Adrenal gland (tissue), 12 donors: Measurements from ENCODE around the gene TMEM117. TPM values are rescaled to one million over a fixed set of nuclear protein-coding genes. Genes with fewer than 3 reads are reported as not detected.

Experiments
- DNase-seq, 7 donors: peaks; one replicate each; pipeline ENCODE4 v3.0.0-alpha.2; 2019 to 2020
- H3K27ac ChIP-seq, 5 donors: fragments of 200-600 bp; sonication (generic) in 4 of 5; 1 replicate in 3 of 5; 2 replicates in 2 of 5; pipeline versions ENCODE4 v1.5.1 to v1.8.0; 2016 to 2020; ENCODE audit warnings: mild to moderate bottlenecking in 1 of 5
- H3K27me3 ChIP-seq: fragments of 200-600 bp; 2 replicates; pipeline ENCODE4 v1.8.0; 2021
- H3K36me3 ChIP-seq, 2 donors: fragments of 200-600 bp; replicated peaks in 1 of 2; 1 replicate in 1 of 2; 2 replicates in 1 of 2; pipeline versions ENCODE4 v1.5.1 to v1.8.0; 2018 to 2022
- H3K4me1 ChIP-seq, 2 donors: fragments of 200-600 bp; replicated peaks in 1 of 2; 1 replicate in 1 of 2; 2 replicates in 1 of 2; pipeline versions ENCODE4 v1.5.1 to v1.8.0; 2018 to 2021
- H3K4me3 ChIP-seq, 4 donors: fragments of 200-600 bp; sonication (generic) in 3 of 4; one replicate each; pipeline ENCODE4 v1.5.1; 2016 to 2018
- H3K9me3 ChIP-seq, 3 donors: fragments of 200-600 bp; sonication (generic) in 1 of 3; replicated peaks in 1 of 3; 1 replicate in 2 of 3; 2 replicates in 1 of 3; pipeline versions ENCODE4 v1.5.1 to v1.8.0; 2016 to 2021
- CTCF ChIP-seq, 6 experiments: fragments of 450-650 bp in 4 of 6; fragments of 200-600 bp in 2 of 6; sonication (generic) in 1 of 6; IDR thresholded peaks; 1 replicate in 5 of 6; 2 replicates in 1 of 6; pipeline versions ENCODE4 v1.5.1 to v1.8.0; 2016 to 2021; ENCODE audit warnings: antibody characterized with exemption in 6 of 6, mild to moderate bottlenecking in 2 of 6, moderate library complexity in 1 of 6
- POLR2A ChIP-seq, 2 donors: fragments of 450-650 bp; IDR thresholded peaks; one replicate each; pipeline ENCODE4 v1.6.1; 2017; ENCODE audit warnings: antibody characterized with exemption in 2 of 2, mild to moderate bottlenecking in 2 of 2, moderate library complexity in 1 of 2
- WGBS, 4 donors: extraction: QIAGEN DNeasy Blood & Tissue Kit in 2 of 4; methylation state at CpG; one replicate each; pipeline versions ENCODE4 v1.1.5 to v1.1.7; 2013 to 2017; 5-methylcytosine and 5-hydroxymethylcytosine counted together
- intact Hi-C, 2 donors: fragments of 100-400 bp; cut with DNase I; formaldehyde crosslinking; loops; one replicate each; pipeline versions ENCODE4 v1.14.1 to v1.15.0; 2022 to 2023
- polyA plus RNA-seq, 3 donors: library from polyadenylated mRNA; stranded (reverse); fragments of 200-250 nt in 2 of 3; fragments of 350-450 nt in 1 of 3; fragmentation: Illumina TruSeq in 1 of 3; extraction: RNeasy Lipid Tissue Mini Kit (QIAGEN cat#74804) in 1 of 3; gene quantifications; one replicate each; pipeline ENCODE4 v1.2.3, GENCODE V29; 2013 to 2014
- total RNA-seq, 9 donors: library from RNA; depleted of rRNA in 4 of 9; stranded (reverse); fragments of >200 nt in 4 of 9; fragments of 120-200 nt in 1 of 9; fragmentation: NEBNext Ultra II Directional in 1 of 9; extraction: Animal tissue kit (Norgen Biotek cat#: 25700) in 1 of 9; gene quantifications; one replicate each; pipeline versions ENCODE4 v1.1.0 to v1.2.4, GENCODE V29; 2013 to 2023
- donor health status: healthy with polysubstance abuse.
- donor health status: Bipolar disorder and iron deficiency.
- donor health status: DM: yes; HTN: yes; CAD: no.
- donor health status: DM: no; HTN: no; CAD: no.
- donor health status: DM: no; HTN: no; CAD: no.
- donor health status: DM: yes; HTN: yes; CAD: no.

TMEM117 gene
- total and polyA plus RNA-seq, 12 donors = 1.9 to 38.5 (median 6.7) TPM

- DNase-seq = no peak
- WGBS, 4 donors = 78 to 94% (median 84%) methylated on average over 2 of the region's 2 CpGs
- no peak overlapping the region for H3K4me3 ChIP-seq
- H3K27ac ChIP-seq = no peak overlapping the region
- TF ChIP-seq CTCF (IDR thresholded peaks at IDR 0.05) (no peak), POLR2A (IDR thresholded peaks at IDR 0.05) (no peak)
- H3K36me3 ChIP-seq = no peaks in the 10 kb centered on the region
- no peaks in the 10 kb centered on the region for H3K4me1 ChIP-seq
- intact Hi-C loops = no loop called here
- H3K27me3 ChIP-seq = no peaks in the 10 kb centered on the region
- H3K9me3 ChIP-seq = peaks cover 0 to 2% (median 0%) of the 10 kb centered on the region in 3 donors
These were observed 451.1 kb downstream of the TMEM117 start for GRCh38 chr12:44286821-44287505.

- no peaks in the 10 kb centered on the region for H3K36me3 ChIP-seq
- H3K4me3 ChIP-seq = no peak overlapping the region
- no peak overlapping the region for H3K27ac ChIP-seq
- peaks cover 0 to 8% (median 0%) of the 10 kb centered on the region in 3 donors for H3K9me3 ChIP-seq
- TF ChIP-seq CTCF (IDR thresholded peaks at IDR 0.05) (no peak), POLR2A (IDR thresholded peaks at IDR 0.05) (no peak)
- intact Hi-C loops = no loop called here
- no peaks in the 10 kb centered on the region for H3K27me3 ChIP-seq
- no peak for DNase-seq
- no peaks in the 10 kb centered on the region for H3K4me1 ChIP-seq
These were observed 451.7 kb downstream of the TMEM117 start for GRCh38 chr12:44287545-44287944.

GRCh38 chr12:44294649-44295048 is 458.8 kb downstream of the TMEM117 start:
- intact Hi-C loops = no loop called here
- Histone ChIP-seq H3K9me3 (peaks cover 0 to 8% (median 0%) of the 10 kb centered on the region in 3 donors), H3K36me3 (no peaks in the 10 kb centered on the region), H3K27ac (no peak overlapping the region), H3K27me3 (no peaks in the 10 kb centered on the region), H3K4me3 (no peak overlapping the region), H3K4me1 (no peaks in the 10 kb centered on the region)
- no peak for DNase-seq
- no peak for TF ChIP-seq CTCF (IDR thresholded peaks at IDR 0.05)
- no peak for TF ChIP-seq POLR2A (IDR thresholded peaks at IDR 0.05)
- WGBS, 4 donors = 77 to 91% (median 86%) methylated on average over 1 of the region's 1 CpG

GRCh38 chr12:44295958-44296623 is 460.2 kb downstream of the TMEM117 start:
- H3K27me3 ChIP-seq = no peaks in the 10 kb centered on the region
- H3K4me3 ChIP-seq = no peak overlapping the region
- intact Hi-C loops = no loop called here
- no peak overlapping the region for H3K27ac ChIP-seq
- TF ChIP-seq POLR2A (IDR thresholded peaks at IDR 0.05) (no peak), CTCF (IDR thresholded peaks at IDR 0.05) (no peak)
- H3K4me1 ChIP-seq = no peaks in the 10 kb centered on the region
- DNase-seq = no peak
- H3K9me3 ChIP-seq = peaks cover 0 to 8% (median 0%) of the 10 kb centered on the region in 3 donors
- WGBS, 4 donors = 87 to 90% (median 89%) methylated on average over 4 of the region's 4 CpGs
- H3K36me3 ChIP-seq = no peaks in the 10 kb centered on the region
